HUDEP-2 (cell line): ENCODE results near the gene GCFC2.
A peak's percentile ranks its signal among the peaks of the same experiment; 100 is the strongest.

ENCODE experiments used
- DNase-seq, 76 experiments: peaks; one replicate each; lab custom pipeline; 2025; ENCODE audit not compliant: unreplicated experiment in 76 of 76; lab: John Stamatoyannopoulos, UW

The GCFC2 gene

GRCh38 chr2:75632813-75633212, 77.9 kb downstream of the GCFC2 start:
- DNase-seq: no peak

- DNase-seq: no peak
Observed at GRCh38 chr2:75632091-75632701, 78.5 kb downstream of the GCFC2 start.

DNA sequence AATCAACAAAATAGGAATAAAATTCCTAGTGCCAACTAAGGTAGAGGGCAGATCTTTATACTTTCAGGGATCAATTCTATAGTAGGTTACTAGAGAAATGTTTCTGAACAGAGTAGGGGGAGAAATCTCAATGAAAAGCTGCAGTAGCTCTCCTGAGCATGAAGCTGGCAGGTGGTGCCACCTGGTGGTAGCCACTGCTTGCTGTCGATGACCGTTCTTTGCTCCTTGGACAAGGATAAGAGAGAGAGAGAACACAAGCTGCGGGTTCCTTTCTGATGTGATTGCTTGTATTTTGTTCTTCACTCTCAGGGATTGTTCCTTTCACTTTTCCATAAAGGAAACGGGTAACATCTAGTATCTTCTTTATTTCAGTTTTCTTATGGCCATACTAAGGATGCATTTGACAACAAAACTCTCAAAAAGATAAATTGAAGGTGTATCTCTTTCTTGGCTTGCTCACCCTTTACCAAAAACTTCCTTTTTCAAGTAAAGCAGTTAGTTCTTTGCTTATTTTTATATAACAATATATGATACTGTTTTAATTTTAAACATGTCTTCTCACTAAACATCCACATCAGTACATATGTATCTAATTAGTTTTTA, 82.7 kb downstream of the GCFC2 start:
- DNase-seq: peak in 59 of 76 experiments; percentile 4 to 73 (median 28)

GRCh38 chr2:75622929-75623328, 87.8 kb downstream of the GCFC2 start:
- DNase-seq: no peak

DNA sequence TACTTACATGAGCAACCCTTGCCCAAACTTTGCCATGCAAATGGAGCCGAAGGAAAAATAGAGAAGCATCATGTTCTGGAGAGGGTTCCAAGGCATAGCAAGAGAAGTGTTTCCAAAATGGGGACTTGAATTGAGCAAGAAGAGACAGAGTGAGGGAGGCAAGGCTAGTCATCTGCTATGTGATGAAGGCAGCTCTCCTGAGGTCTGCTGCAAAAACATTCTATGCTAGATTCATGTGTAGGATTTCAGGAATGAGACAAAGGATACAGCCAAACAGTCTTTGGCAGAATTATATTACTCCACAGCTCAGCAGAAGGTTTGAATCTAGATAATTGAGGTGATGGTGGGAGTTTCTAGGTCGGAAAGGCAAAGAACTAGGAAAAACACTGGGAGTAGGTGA, 88.2 kb downstream of the GCFC2 start:
- DNase-seq: no peak

DNA sequence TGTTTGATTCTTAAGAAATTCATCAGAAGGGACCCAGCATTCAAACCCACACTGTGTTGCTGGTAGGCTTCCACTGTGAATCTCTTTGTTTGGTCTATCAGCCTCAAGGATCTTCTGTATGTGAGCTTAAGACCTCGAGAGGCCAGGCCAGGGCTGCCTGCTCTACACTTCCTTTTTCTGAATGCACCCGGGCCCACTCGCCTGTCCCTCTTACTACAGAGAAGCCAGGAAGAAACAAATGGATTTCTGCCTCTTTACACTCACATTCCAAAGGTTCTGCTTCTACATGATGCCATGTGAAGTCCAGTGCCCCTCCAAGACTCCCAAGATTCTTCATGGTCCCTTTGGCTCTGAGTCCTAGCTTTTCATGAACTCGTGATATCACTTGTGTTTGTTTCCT, 89.5 kb downstream of the GCFC2 start:
- no peak for DNase-seq

GRCh38 chr2:75619956-75620740, 90.6 kb downstream of the GCFC2 start:
- no peak for DNase-seq

GRCh38 chr2:75616933-75617332, 93.8 kb downstream of the GCFC2 start:
- no peak for DNase-seq

GRCh38 chr2:75616406-75616805, 94.3 kb downstream of the GCFC2 start:
- DNase-seq: no peak

- no peak for DNase-seq
Observed at GRCh38 chr2:75614162-75614651, 96.5 kb downstream of the GCFC2 start.

DNA sequence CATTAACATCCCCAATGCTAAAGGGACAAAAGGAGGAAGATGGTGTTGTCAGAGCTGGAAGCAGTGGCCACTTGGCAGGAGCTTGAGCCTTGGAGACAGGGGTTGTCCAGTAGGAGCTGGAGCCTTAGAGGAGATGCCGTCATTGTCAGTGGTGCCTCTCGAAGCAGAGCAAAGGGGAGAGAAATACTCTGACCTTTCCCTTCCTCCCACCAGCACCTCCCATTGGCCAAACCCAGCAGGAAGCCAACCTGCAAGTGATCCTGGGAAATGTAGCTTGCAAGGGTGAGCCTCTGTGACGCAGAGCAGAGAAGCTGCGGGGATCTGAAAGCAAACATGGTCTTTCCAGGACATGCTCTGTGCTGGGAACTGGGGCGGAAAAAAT, 97.9 kb downstream of the GCFC2 start:
- no peak for DNase-seq
